IMR-90 (cell line): ENCODE data around the gene CEACAM16. TPM values are rescaled to one million over a fixed set of nuclear protein-coding genes. Genes with fewer than 3 reads are reported as not detected.
A peak's percentile ranks its signal among the peaks of the same experiment; 100 is the strongest.

ENCODE experiments used
- ATAC-seq: fragments of 200-7000 bp; cut with Tn5 transposase; 2 replicates; pipeline ENCODE4 v1.9.1; 2020; ENCODE audit warnings: low read depth, mild to moderate bottlenecking, moderate library complexity
- BruUV-seq: library from RNA; stranded (reverse); fragments of 400-500 nt; replicated peaks from 2 replicates; lab custom pipeline; 2021; lab: Mats Ljungman, UMichigan
- CTCF ChIA-PET: fragments of 300-600 bp; formaldehyde crosslinking; extraction: SDS; loops from one replicate; lab custom pipeline; 2021; ENCODE audit warnings: antibody characterized with exemption; lab: Yijun Ruan, JAX
- POLR2A ChIA-PET: fragments of 300-600 bp; sonication (Branson Sonifier 250); formaldehyde crosslinking; loops from one replicate; lab custom pipeline; 2022; ENCODE audit warnings: antibody characterized with exemption; ENCODE audit not compliant: unreplicated experiment; lab: Charles Lee
- DNase-seq: peaks from one replicate; pipeline ENCODE4 v3.0.0; 2013
- H2AFZ ChIP-seq: replicated peaks from 2 replicates; pipeline ENCODE3; 2013; ENCODE audit warnings: low read length, mild to moderate bottlenecking; ENCODE audit not compliant: poor library complexity
- H2AK5ac ChIP-seq: 2 replicates; pipeline ENCODE4 v1.6.1; 2013; ENCODE audit warnings: low read depth, low read length, inconsistent platforms
- H2AK9ac ChIP-seq: replicated peaks from 2 replicates; pipeline ENCODE3; 2013; ENCODE audit warnings: mild to moderate bottlenecking, low read depth, low read length, moderate library complexity; ENCODE audit not compliant: poor library complexity
- H2BK120ac ChIP-seq: 2 replicates; pipeline ENCODE4 v1.6.1; 2013; ENCODE audit warnings: low read depth, low read length, inconsistent platforms
- H2BK15ac ChIP-seq: 3 replicates; pipeline ENCODE4 v1.6.1; 2013; ENCODE audit warnings: low read depth, low read length, inconsistent platforms
- H2BK20ac ChIP-seq: 2 replicates; pipeline ENCODE4 v1.6.1; 2013; ENCODE audit warnings: low read depth, mild to moderate bottlenecking, inconsistent platforms, low read length, moderate library complexity
- H2BK5ac ChIP-seq: 2 replicates; pipeline ENCODE4 v1.6.1; 2013; ENCODE audit warnings: mild to moderate bottlenecking, low read depth, low read length, inconsistent platforms; ENCODE audit not compliant: poor library complexity, severe bottlenecking
- H3K14ac ChIP-seq: replicated peaks from 2 replicates; pipeline ENCODE4 v1.6.1; 2013; ENCODE audit warnings: low read depth, low read length, inconsistent platforms
- H3K18ac ChIP-seq: 2 replicates; pipeline ENCODE4 v1.6.1; 2013; ENCODE audit warnings: low read depth, low read length, control low read depth
- H3K23ac ChIP-seq: 2 replicates; pipeline ENCODE4 v1.6.1; 2013; ENCODE audit warnings: low read depth, low read length, inconsistent platforms
- H3K27ac ChIP-seq: 2 replicates; pipeline ENCODE4 v1.5.1; 2013; ENCODE audit warnings: mild to moderate bottlenecking, control low read depth, low read length; ENCODE audit not compliant: insufficient read depth
- H3K27me3 ChIP-seq: 2 replicates; pipeline ENCODE4 v1.6.1; 2013; ENCODE audit warnings: low read length; ENCODE audit not compliant: control insufficient read depth, insufficient read depth
- H3K36me3 ChIP-seq: 2 replicates; pipeline ENCODE4 v1.6.1; 2013; ENCODE audit warnings: low read length, mixed read lengths; ENCODE audit not compliant: control insufficient read depth, insufficient read depth
- H3K4ac ChIP-seq: 2 replicates; pipeline ENCODE4 v1.6.1; 2013; ENCODE audit warnings: low read depth, low read length, inconsistent platforms
- H3K4me1 ChIP-seq: 2 replicates; pipeline ENCODE4 v1.6.1; 2013; ENCODE audit warnings: low read length, mixed read lengths; ENCODE audit not compliant: control insufficient read depth, insufficient read depth
- H3K4me2 ChIP-seq: 2 replicates; pipeline ENCODE4 v1.6.1; 2013; ENCODE audit warnings: low read depth, mild to moderate bottlenecking, control low read depth, low read length, moderate library complexity
- H3K4me3 ChIP-seq: 2 replicates; pipeline ENCODE4 v1.5.1; 2013; ENCODE audit warnings: low read depth, mild to moderate bottlenecking, control low read depth, low read length, moderate library complexity; ENCODE audit not compliant: insufficient read depth
- H3K56ac ChIP-seq: 2 replicates; pipeline ENCODE4 v1.6.1; 2013; ENCODE audit warnings: low read length, inconsistent platforms; ENCODE audit not compliant: insufficient read depth; ENCODE audit errors: extremely low read depth
- H3K79me1 ChIP-seq, 2 experiments: 2 replicates each; pipeline ENCODE4 v1.6.1; 2013; ENCODE audit warnings: low read length in 2 of 2, inconsistent platforms in 1 of 2, low read depth in 1 of 2
- H3K9ac ChIP-seq: 2 replicates; pipeline ENCODE4 v1.6.1; 2013; ENCODE audit warnings: low read depth, low read length, control low read depth
- H3K9me1 ChIP-seq: 2 replicates; pipeline ENCODE4 v1.6.1; 2013; ENCODE audit warnings: low read length, inconsistent platforms; ENCODE audit not compliant: insufficient read depth
- H3K9me3 ChIP-seq: 2 replicates; pipeline ENCODE4 v1.6.1; 2013; ENCODE audit warnings: low read length; ENCODE audit not compliant: control insufficient read depth, insufficient read depth
- H4K20me1 ChIP-seq: 2 replicates; pipeline ENCODE4 v1.6.1; 2013; ENCODE audit warnings: low read length, inconsistent platforms; ENCODE audit not compliant: insufficient read depth
- H4K5ac ChIP-seq: 2 replicates; pipeline ENCODE4 v1.6.1; 2013; ENCODE audit warnings: mild to moderate bottlenecking, low read depth, low read length, control low read depth
- H4K8ac ChIP-seq, 2 experiments: 2 replicates each; pipeline ENCODE4 v1.6.1; 2013; ENCODE audit warnings: low read depth in 2 of 2, low read length in 2 of 2, control low read depth in 1 of 2, inconsistent platforms in 1 of 2
- H4K91ac ChIP-seq: 2 replicates; pipeline ENCODE4 v1.6.1; 2013; ENCODE audit warnings: low read depth, low read length, inconsistent platforms; ENCODE audit not compliant: insufficient read depth
- FOS ChIP-seq: fragments of 150-350 bp; IDR thresholded peaks from 2 replicates; pipeline ENCODE4 v1.6.1; 2016; ENCODE audit warnings: low read depth, low read length
- MAZ ChIP-seq: IDR thresholded peaks from 2 replicates; pipeline ENCODE4 v1.6.1; 2012; ENCODE audit warnings: low read depth, mild to moderate bottlenecking, low read length, improper control_type of control experiment, moderate library complexity, borderline replicate concordance
- WGBS, 2 experiments: methylation state at CpG; one replicate each; pipeline versions ENCODE4 v1.1.5 to v1.1.7; 2013; ENCODE audit warnings: missing lambda C conversion rate in 2 of 2; ENCODE audit not compliant: insufficient read length in 1 of 2; ENCODE audit errors: extremely low coverage in 2 of 2; 5-methylcytosine and 5-hydroxymethylcytosine counted together
- dilution Hi-C: fragments of 300-500 bp; cut with HindIII; formaldehyde crosslinking; loops from one replicate; pipeline ENCODE4 v1.14.3; 2018; ENCODE audit warnings: low sequenced_read_pairs; ENCODE audit not compliant: unreplicated experiment
- in situ Hi-C: fragments of 300-500 bp; cut with MboI; formaldehyde crosslinking; loops from 3 replicates; pipeline ENCODE4 v1.14.3; 2019; ENCODE audit warnings: low sequenced_read_pairs, inconsistent platforms, mixed read lengths
- intact Hi-C: fragments of 100-400 bp; cut with micrococcal nuclease; formaldehyde crosslinking; loops from 2 replicates; pipeline ENCODE4 v1.10.0; 2022
- polyA plus RNA-seq, 3 experiments: library from polyadenylated mRNA; depleted of rRNA; stranded (reverse); fragments of >200 nt; gene quantifications; 2 replicates each; pipeline ENCODE4 v1.2.3, GENCODE V29; 2012; ENCODE audit warnings: low replicate concordance in 1 of 3
- total RNA-seq: library from RNA; depleted of rRNA; stranded (reverse); fragments of >200 nt; gene quantifications from 2 replicates; pipeline ENCODE4 v1.2.3, GENCODE V29; 2012

Gene CEACAM16
- total and polyA plus RNA-seq, 2 of the 4 experiments (the other 2 are of a cell fraction): not detected

DNA sequence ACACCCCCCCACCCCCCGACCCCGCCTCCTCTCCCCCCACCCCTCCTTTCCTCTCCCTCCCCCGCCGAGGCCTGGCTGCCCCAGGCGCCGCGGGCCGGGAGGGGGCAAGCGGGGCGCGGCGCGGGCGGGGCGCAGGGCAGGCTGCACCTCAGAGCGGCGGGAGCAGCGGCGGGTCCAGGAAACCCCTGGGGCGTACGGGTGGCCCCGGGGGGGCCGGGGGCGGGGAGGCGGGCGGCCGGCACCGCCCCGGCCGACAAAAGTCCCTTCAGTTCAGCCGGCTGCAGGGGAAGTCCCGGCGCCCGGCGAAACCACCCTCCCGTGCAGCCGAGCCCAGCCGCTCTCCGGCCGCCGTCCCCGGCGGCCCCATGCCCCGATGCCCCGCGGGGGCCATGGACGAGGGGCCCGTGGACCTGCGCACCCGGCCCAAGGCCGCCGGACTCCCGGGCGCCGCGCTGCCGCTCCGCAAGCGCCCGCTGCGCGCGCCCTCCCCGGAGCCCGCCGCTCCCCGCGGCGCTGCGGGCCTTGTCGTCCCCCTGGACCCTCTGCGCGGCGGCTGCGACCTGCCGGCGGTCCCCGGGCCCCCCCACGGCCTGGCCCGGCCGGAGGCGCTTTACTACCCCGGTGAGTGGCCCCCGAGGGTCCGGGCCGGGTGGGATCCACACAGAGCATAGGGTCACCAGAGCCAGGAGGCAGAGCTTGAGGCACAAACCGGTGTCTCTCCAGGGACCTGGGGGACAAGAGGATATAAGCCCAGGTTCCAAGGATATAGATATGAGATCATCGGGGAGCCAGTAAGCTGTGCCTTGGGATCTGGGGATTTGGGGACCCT lies 49.7 kb downstream of the CEACAM16 start, which contains the start of gene BCL3:
TSS of gene BCL3 (plus strand) at position 283 of the 829 bp plus-strand sequence. CDS start at position 366, 83 bp downstream.
- DNase-seq (no peak), ATAC-seq (peak; percentile 46)
- BruUV-seq: no TSS peak

More for the DNA sequence above, 49.7 kb downstream of the CEACAM16 start, which contains the start of gene BCL3:
- Histone ChIP-seq H2AK9ac (peak within 1 kb of the TSS; percentile 99), H3K14ac (peak within 1 kb of the TSS; percentile 98), H3K4me1 (peaks cover 30% of the 10 kb centered on the region), H3K9me3 (no peaks in the 10 kb centered on the region), H3K27ac (peak within 1 kb of the TSS; percentile 97), H3K27me3 (no peaks in the 10 kb centered on the region), H2BK15ac (peak within 1 kb of the TSS; percentile 93; the same call in 2 of the 3 replicates), H4K5ac (peak within 1 kb of the TSS; percentile 98), H2AFZ (peak within 1 kb of the TSS; percentile 83), H3K36me3 (peaks cover 23% of the 10 kb centered on the region), H3K9ac (peak within 1 kb of the TSS; percentile 99), H3K4ac (peak within 1 kb of the TSS; percentile 100), H2BK20ac (peak within 1 kb of the TSS; percentile 85), H3K79me1 (peaks cover 15 to 46% of the 10 kb centered on the region in 2 experiments; a peak in 3 of 4 replicates), H4K8ac (peak within 1 kb of the TSS; percentile 97 to 98), H3K4me3 (peak within 1 kb of the TSS; percentile 92), H4K91ac (peak within 1 kb of the TSS; percentile 100), H3K18ac (peak within 1 kb of the TSS; percentile 98), H2BK5ac (peak within 1 kb of the TSS; percentile 96), H2BK120ac (peak within 1 kb of the TSS; percentile 95), H4K20me1 (peaks cover 29% of the 10 kb centered on the region), H2AK5ac (peak within 1 kb of the TSS; percentile 92), H3K56ac (peak within 1 kb of the TSS; percentile 96), H3K4me2 (peak within 1 kb of the TSS; percentile 97), H3K9me1 (peaks cover 15% of the 10 kb centered on the region), H3K23ac (peak within 1 kb of the TSS; percentile 99)
- dilution Hi-C loops: no loop called here
- in situ Hi-C loops: no loop called here
- ChIA-PET POLR2A (no interaction called here), CTCF (interaction anchor here (1.6 kb wide), 1 partner anchor 25 kb away, joined by 8 read pairs; no protein-coding TSS in a partner anchor)
- 0% methylated on average over 30 of the region's 88 CpGs; no CpG with 5 or more reads in 1 of the 2 experiments for WGBS, 2 experiments
- intact Hi-C loops: no loop called here
- peak; percentile 92; the same call in 1 of the 2 replicates for TF ChIP-seq MAZ
- TF ChIP-seq FOS: no peak
